Superior temporal gyrus (tissue), 1 donor: ENCODE results near the gene ASS1.

ENCODE experiments used
- DNase-seq: peaks from one replicate; pipeline ENCODE4 v3.0.0-alpha.2; 2016; ENCODE audit errors: extremely low spot score

ASS1 gene

DNA sequence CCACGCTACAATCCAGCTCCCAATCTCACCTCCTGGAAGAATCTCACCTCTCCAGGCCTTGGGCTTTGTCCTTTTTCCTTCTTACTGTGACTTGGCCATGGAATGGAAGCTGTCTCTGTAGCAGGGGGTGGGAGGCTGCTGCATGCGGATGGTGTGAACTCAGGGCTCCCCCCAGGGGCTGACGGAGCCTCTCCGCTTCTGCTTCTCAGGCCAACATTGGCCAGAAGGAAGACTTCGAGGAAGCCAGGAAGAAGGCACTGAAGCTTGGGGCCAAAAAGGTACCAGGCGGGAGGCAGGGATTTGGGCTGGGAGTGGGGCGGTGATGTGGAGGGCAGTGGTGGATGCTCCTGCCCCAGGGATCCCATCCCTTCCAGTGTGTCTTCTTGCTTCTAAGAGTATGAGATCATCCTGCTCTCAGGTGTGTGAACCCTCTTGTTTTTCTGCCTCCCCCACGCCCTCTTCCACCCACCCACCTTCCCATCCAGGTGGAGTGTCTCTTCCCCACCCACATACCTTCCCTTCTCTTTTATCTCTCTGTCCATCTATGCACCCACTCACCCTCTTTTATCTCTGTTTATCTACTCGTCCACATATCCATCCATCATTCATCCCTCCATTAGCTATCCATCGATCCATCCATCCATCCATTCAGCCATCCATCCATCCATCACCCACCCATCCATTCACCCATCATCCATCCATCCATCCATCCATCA is 9.5 kb downstream of the ASS1 start:
- DNase-seq = no peak

DNA sequence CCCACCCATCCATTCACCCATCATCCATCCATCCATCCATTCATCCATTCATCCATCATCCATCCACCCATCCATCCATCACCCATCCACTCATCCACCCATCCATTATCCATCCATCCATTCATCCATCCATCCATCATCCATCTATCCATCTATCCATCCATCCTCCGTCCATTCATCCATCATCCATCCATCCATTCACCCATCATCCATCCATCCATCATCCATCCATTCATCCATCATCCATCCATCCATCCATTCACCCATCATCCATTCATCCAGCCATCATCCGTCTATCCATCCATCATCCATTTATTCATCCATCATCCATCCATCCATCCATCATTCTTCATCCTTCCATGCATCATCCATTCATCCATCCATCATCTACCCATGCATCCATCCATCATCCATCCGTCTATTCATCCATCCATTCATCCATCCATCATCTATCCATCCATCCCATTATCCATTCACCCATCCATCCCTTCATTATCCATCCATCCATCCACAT is 10.1 kb downstream of the ASS1 start:
- DNase-seq = no peak

DNA sequence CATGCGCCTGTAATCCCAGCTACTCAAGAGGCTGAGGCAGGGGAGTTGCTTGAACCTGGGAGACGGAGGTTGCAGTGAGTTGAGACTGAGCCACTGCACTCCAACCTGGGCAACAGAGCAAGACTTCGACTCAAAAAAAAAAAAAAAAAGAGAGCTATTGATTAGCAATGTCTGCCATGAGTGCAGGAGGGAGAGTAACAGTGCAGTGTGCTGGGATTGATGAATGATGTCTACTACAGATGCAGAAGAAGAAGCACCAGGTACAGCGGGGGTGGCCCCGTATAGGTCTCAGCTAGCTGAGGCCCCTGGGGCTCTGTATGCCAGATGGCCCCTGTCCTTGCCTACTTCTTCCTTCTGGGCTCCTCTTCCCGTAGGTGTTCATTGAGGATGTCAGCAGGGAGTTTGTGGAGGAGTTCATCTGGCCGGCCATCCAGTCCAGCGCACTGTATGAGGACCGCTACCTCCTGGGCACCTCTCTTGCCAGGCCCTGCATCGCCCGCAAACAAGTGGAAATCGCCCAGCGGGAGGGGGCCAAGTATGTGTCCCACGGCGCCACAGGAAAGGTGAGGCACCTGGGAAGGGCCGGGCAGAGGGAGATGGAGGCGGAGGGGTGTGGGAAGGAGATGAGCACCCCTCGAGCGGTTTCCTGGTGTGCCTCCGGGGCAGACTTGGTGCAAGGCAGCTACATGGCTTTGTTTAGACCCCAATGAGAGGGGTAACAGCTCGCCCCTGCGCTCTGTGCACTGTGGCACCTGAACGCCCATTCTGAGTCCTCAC is 13.5 kb downstream of the ASS1 start:
- DNase-seq = no peak

DNA sequence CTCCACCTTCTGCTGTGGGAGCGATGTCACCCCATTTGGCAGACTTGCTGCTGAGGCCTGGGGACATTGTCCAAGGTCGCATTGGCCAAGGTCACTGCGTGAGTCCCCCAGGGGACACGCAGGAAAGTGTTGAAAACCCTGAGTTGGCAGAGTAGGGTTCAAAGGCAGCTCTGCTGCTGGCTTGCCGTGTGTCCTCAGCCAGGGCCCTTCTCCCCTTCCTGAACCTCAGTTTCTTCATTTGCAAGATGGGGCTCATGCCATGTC is 14.0 kb downstream of the ASS1 start:
- no peak for DNase-seq

DNA sequence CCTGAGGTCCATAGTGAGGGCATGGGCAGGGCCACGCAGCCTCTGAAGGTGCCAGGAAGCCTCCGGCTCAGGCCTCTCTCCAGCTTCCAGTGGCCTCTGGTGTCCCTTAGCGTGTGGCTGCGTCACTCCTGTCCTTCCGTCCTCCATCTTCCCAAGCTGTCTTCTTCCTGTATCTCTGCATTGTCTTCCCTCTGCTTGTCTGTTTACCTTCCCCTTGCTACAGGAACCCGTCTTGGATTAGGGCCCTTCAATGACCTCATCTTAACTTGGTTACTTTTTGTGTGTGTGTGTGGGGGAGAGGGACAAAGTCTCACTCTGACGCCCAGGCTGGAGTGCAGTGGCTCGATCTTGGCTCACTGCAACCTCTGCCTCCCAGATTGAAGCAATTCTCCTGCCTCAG is 14.4 kb downstream of the ASS1 start:
- DNase-seq = no peak

DNA sequence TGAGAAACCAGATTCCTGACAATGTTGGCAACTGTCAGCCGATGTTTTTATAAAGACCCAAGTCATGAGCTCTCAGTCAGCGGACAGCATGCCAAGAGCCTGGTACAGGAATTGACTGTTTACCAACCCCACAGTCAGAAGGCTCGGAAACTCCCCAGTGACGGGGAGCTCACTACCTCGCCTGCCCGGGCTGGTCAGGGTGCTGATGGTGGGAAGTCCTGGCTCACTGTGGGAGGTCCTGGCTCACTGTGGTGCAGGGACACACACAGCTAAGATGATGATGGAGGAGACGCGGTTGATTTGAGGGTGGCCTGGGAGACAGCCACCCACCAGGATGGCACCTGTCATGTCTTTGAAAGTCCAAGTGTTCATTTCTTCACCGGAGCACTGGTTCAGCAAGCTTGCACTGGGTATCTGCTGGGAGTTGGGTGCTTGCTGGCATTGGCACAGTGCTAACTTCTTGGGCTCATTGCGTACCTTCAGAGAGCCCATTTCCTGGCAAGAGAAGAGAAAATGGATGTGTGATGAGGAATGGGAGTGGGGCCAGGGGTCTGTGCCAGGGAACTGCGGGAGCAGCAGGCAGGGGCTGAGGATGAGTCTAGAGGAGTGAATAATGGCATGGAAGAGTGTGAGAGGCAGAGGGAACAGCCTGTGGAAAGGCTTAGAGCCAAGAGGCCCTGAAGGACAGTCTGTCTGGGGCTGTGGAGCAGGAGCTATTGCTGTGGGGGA is 15.3 kb downstream of the ASS1 start:
- DNase-seq = no peak

DNA sequence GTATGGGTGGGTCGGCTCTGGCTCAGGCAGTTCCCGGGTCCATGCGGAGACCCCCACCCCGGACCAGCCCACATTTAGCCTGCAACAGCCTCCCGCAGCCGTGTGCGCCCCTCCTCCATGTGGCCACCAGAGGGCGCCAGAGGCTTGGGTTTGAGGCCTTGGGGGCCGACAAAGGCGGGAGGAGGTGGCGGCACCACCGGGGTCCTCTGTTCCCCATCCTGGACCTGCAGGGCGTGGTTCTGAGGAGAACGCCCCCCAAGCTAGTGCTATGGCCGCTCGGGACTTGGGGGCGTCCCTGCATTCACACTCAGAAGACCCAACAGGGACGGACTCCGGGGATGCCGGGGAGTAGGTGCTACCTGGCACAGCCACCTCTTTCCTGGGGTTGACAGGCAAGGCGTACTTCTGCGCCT is 16.5 kb downstream of the ASS1 start:
- peak; percentile 72 for DNase-seq

DNA sequence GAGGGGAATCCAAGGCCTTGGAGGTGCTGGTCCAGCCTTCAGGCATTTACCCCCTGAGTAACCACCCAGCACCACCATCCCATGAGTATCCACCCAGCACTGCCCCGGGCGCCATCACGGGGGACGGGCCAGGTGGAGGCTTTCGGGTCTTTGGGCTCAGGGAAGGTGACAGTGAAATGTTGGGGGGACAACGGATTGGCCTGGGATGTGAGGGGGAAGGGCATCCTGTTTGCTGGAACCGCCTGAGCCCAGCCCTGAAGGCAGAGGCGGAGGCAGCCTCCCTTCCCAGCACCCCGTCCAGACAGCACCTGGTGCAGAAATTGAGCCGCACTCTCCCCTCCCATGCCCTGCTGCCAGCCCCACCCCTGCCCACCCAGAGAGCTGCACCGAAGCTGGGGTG is 17.0 kb downstream of the ASS1 start:
- DNase-seq = no peak

DNA sequence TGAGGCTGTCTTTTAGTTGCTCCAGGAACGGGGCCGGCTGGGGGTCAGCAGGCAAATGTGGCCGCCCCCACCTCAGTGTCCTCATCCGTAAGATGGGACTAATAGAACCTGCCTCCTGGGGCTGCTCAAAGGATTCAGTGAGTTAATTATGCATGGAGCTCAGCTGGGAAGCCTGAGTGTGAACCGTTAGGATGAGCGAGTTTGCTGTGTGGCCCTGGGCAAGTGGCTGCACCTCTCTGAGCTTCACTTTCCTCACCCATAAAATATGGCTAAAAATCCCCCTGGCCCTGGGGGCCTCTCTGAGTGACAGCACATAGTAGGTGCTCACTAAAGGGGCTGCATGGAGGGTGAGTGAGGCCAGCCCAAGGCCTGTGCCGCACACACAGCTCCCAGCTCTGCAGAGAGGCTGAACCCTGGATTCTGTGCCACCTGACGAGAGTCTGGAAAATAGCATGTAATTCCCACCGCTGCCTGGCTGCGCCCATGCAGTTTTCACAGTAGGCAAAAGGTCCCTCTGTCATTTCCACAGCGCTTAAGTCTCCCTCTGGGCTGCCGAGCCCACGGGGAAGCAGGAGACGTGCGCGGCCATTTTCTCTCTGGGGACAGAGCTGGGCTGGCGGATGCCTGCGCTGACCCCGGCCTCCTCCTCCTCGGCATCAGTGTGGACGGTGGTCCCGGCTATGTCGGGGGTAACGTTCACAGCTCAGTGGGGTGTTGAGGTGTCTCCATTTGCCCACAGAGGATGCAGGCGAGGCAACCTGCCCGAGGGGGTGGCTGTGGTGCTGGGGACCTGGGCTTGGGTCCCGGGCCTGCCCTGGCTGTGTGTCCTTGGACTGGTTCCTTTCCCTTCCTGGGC is 18.2 kb downstream of the ASS1 start:
- no peak for DNase-seq

DNA sequence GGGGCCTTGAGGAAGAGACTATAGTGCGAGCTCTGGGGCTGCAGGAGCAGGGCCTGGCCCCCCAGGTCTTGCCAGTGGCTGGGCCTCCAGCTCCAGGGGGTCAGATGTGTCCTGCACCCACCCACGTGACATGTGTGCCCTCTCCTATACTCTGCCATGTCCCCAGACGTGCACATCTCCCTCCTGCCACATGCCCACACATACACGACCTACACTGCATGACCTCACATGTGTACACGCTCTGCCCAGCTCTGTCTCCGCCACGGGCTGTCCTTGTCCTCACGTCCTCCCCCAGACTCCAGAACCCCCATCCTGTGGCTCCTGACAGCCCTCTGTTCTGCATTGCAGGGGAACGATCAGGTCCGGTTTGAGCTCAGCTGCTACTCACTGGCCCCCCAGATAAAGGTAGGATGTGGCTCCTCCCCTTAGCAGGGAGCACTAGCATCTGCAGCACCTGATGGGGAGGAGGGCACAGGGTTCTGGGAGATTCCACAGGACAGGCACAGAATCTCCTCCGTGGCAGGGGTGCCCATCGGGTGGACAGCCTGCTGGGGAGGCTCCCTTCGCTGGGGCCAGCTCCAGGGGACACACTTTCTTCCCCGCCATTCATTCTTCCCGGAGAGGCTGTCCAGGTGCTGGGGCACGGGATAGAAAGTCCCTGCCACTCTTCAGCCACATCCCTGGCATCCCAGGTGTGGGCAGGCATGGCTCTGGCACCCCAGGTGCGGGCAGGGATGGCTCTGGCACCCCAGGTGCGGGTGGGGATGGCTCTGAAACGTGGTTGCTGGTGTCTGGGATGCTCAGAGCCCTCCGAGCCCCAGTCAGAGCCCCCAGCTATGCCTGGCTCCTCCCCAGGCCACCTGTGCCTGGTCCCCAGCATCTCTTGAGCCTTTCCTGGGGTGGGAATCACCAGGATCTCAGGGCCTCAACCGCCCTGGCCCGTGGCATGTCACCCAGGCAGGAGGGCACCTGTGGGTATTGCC is 19.3 kb downstream of the ASS1 start:
- DNase-seq = no peak

DNA sequence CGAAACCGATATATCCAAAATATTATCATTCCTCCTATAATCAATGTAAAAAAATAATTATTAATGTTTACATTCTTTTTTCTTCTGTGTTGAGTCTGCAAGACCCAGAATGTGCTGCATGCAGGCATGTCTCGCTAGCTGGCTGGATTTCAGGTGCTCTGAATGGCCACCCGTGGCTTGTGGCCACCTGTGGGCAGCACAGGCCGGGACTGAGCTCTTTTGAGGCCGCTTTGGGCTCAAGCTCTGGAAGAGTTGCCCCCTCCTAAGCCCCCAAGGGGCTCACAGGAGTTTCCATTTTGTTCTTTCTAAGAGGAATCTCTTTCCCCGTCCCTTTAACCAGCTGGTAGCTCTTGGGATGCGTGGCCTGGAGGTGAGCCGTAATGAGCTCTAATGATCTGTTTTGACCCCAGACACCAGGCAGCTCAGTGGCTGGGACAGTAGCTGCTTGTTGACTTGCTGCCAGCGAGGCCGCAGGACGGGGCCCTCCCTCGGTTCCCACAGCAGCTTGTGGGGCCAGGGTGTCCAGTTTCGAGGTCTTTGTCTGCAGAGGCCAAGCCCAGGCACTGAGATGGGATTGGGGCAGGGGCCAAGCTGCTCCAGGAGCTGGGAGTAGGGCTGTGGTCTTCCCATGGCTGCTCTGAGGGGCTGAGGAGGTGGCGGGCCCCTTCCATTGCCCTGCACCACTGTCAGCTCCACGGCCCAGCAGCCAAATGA is 20.8 kb downstream of the ASS1 start:
- no peak for DNase-seq

DNA sequence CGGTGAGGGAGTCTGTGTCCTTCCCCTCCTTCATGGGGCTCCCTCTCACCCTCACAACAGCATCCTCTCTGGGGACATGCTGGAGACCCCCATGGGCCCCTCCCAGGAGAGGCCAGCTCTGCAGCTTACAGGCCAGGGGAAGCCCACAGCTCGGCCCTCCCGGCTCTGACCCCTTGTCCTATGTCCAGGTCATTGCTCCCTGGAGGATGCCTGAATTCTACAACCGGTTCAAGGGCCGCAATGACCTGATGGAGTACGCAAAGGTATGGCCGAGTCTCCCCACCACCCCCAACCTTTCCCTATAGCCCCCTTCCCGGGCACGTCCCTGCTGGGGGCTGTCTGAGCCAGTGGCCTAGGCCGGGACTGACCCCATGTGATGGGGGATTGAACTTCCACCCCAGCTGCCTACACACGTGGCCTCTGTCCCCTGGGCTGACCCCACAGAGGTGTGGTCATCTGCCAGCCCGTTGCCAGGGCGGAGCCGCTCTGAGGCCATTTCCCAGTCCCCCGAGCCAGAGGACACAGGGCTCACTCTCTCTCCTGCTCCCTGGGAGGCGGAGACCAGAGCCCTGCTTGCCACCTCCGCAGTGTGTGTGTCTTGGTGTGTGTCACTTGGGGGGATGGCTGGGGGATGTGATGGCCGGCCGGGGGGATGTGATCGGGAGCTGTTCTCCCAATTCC is 21.9 kb downstream of the ASS1 start:
- DNase-seq = no peak

DNA sequence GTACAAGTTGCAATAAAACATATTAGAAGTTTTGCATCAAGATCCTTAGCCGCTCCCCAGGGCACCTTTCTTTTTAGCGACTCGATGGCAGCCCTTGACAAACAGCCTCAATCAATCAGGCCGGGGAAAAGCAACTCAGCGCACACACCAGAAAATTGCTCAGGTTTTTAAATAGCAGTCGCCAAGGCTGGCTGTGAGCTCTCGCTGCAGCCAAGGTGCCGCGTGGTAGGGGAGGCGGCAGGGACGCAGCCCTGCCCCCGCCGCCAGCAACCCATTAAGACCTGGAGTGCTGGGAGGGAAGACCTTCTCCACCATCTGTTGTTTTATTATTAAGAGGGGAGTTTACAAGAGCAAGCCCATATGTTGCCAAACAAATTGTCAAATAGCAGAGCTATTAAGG is 22.6 kb downstream of the ASS1 start:
- no peak for DNase-seq

DNA sequence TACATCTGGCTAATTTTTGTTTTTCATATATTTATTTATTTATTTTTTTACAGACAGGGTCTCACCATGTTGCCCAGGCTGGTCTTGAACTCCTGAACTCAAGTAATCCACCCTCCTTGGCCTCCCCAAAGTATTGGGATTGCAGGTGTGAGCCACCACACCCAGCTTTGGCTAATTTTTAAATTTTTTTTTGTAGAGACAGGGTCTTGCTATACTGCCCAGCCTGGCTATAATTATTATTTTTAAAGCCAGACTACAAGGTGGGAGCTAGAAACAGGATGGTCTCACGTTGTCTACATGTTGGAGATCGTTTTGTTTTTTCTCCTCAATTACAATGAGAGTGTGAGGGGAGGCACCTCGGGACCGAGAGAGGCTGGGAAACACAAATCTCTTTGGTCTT is 23.8 kb downstream of the ASS1 start:
- DNase-seq = no peak

DNA sequence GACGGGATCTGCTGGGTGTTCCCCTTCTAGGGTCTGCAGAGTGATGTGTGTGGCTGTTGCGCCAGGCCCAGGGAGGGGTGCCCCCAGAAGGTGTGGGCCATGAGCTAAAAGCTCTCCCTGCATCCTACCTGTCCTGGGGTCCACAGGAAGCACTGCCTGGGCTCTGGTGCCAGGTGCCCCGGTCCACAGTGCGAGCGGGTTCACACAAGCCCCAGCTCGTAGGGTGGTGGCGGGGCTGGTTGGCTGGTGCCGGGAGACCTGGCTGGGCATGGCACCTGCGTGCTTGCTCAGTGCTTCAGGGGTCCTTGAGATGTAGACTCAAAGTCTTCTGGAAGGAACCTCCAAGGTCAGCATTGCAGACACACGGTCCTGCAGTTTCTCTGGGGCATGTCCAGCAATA is 25.5 kb downstream of the ASS1 start:
- no peak for DNase-seq

DNA sequence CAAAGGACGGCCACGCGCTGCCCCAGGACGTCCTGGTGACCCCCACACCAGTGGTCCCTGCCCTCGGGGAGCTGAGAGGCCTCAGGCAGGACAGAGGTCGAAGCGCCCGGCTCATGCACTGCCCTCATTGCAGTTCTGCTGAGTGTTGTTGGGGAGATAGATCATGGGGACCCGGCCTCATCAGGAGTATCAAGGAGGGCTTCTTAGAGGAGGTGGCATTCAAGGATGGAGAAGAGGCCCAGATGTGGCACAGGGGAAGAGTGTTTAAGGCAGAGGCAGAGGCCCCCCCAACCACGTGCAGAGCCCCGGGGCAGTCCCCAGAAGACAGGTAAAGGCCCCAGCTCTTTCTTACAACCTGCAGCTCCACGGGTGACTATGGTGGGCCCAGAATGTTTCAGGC is 26.2 kb downstream of the ASS1 start:
- DNase-seq = no peak

DNA sequence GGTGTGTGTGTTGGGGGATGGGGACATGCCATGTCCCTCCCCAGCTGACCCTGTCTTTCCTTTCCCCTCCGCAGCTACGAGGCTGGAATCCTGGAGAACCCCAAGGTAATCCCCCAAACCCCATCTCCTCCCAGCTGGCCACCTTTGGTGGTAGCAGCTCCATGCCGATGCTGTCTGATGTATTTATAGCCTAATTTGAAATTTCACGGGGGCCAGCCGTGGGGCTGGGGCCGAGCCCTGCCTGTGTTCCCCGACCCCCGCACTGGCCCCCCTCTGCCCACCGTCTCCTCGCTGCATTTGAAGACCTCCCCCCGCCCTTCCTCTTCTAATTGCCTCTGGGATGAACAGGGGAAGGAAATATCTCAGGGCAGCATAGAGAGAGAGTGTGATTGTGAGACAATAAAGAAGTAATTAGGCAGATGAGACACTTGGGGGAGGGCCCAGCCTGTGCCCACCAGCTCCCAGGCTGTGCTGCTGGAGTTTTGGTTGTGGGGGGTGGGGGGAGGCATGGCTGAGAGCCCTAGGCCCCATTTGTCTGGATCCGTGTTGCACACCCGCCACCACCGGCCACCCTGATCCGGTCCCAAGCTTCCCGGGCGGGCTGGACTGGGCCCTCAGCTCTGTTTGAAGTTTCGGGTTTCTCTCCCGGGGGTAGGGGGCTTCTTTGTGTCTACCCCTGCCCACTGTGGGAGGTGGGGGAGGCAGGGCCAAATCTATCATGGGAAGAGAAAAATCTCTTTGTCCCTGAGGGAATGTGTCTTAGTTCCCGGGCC is 26.8 kb downstream of the ASS1 start:
- no peak for DNase-seq

DNA sequence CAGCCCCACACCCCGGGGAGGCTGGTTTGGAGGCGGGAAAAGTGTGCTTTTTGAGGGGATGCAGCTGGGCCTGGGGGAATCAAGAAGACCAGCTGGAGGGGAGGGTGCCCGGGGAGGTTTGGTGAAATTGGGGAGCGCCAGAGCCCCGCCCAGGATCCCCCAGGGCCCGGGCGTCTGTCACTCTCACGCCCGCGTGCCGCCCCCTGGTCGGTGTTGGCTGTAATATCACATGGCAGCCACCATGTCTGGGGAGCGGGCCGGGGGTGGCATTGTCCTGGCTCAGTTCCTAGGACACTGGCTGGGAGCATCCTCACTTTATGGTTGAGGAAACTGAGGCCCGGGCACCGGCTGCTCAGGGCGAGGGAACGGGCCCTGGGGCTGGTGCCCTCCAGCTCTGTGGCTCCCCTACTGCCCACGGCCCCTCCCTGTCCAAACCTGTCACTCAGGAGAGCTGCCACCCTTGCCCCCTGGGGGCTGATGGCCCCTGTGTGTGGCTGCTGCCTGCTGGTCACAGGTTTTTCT is 27.5 kb downstream of the ASS1 start:
- DNase-seq = no peak
